Measurements from ENCODE around the gene CST5.

GRCh38 chr20:23915844-23916243 is 36.3 kb upstream of the CST5 start:
- TF ChIP-seq CTCF (IDR thresholded peaks at IDR 0.05; ENCODE audit: poor library complexity, severe bottlenecking): no peak
- no peak for TF ChIP-seq POLR2AphosphoS5 (IDR thresholded peaks at IDR 0.05)
- no peak for TF ChIP-seq EZH2 (IDR thresholded peaks at IDR 0.05; ENCODE audit: borderline replicate concordance, insufficient read depth, low read length, poor library complexity, severe bottlenecking)
- no peak for TF ChIP-seq EP300 (conservative IDR thresholded peaks at IDR 0.05; ENCODE audit: poor library complexity, severe bottlenecking)
- no peak for TF ChIP-seq REST (IDR thresholded peaks at IDR 0.05; ENCODE audit: borderline replicate concordance)
- no peak for TF ChIP-seq RAD21 (conservative IDR thresholded peaks at IDR 0.05)
- no peak for TF ChIP-seq TAF1 (IDR thresholded peaks at IDR 0.05; ENCODE audit: low read depth)
